Heart left ventricle (tissue), 16 donors: ENCODE data around the gene RAC3. TPM values are rescaled to one million over a fixed set of nuclear protein-coding genes. Genes with fewer than 3 reads are reported as not detected.

Experiments used
- ATAC-seq, 4 donors: fragments of 200-7000 bp; cut with Tn5 transposase; one replicate each; pipeline ENCODE4 v1.9.1; 2020 to 2022; ENCODE audit warnings: moderate library complexity in 4 of 4, mild to moderate bottlenecking in 3 of 4, moderate number of reproducible peaks in 1 of 4
- DNase-seq, 5 donors: peaks; one replicate each; pipeline ENCODE4 v3.0.0-alpha.2; 2020
- H3K27ac ChIP-seq, 12 donors: fragments of 200-600 bp; sonication (generic) in 4 of 12; one replicate each; pipeline versions ENCODE4 v1.5.0 to v1.8.0; 2016 to 2022; ENCODE audit warnings: mild to moderate bottlenecking in 2 of 12
- H3K27me3 ChIP-seq, 9 donors: fragments of 200-600 bp; sonication (generic) in 2 of 9; one replicate each; pipeline versions ENCODE4 v1.5.1 to v1.8.0; 2016 to 2022; ENCODE audit warnings: mild to moderate bottlenecking in 3 of 9
- H3K36me3 ChIP-seq, 9 donors: fragments of 200-600 bp; sonication (generic) in 2 of 9; one replicate each; pipeline versions ENCODE4 v1.5.0 to v1.8.0; 2018 to 2022; ENCODE audit warnings: mild to moderate bottlenecking in 2 of 9
- H3K4me1 ChIP-seq, 12 donors: fragments of 200-600 bp; sonication (generic) in 4 of 12; one replicate each; pipeline versions ENCODE4 v1.5.0 to v1.8.0; 2016 to 2022; ENCODE audit warnings: mild to moderate bottlenecking in 3 of 12
- H3K4me3 ChIP-seq, 12 donors: fragments of 200-600 bp; sonication (generic) in 4 of 12; one replicate each; pipeline versions ENCODE4 v1.5.0 to v1.8.0; 2017 to 2022; ENCODE audit warnings: mild to moderate bottlenecking in 9 of 12, moderate library complexity in 4 of 12
- H3K9me3 ChIP-seq, 12 donors: fragments of 200-600 bp; sonication (generic) in 4 of 12; one replicate each; pipeline versions ENCODE4 v1.5.0 to v1.8.0; 2016 to 2022; ENCODE audit warnings: mild to moderate bottlenecking in 1 of 12
- CTCF ChIP-seq, 12 donors: fragments of 200-600 bp; sonication (generic) in 4 of 12; IDR thresholded peaks; one replicate each; pipeline versions ENCODE4 v1.5.0 to v1.8.0; 2018 to 2022; ENCODE audit warnings: antibody characterized with exemption in 12 of 12, mild to moderate bottlenecking in 5 of 12
- POLR2A ChIP-seq, 2 donors: fragments of 450-650 bp; IDR thresholded peaks; one replicate each; pipeline ENCODE4 v1.6.1; 2017; ENCODE audit warnings: antibody characterized with exemption in 2 of 2, mild to moderate bottlenecking in 2 of 2, moderate library complexity in 2 of 2
- WGBS, 4 donors: extraction: QIAGEN DNeasy Blood & Tissue Kit in 2 of 4; methylation state at CpG; one replicate each; pipeline versions ENCODE4 v1.1.5 to v1.1.7; 2013 to 2018; 5-methylcytosine and 5-hydroxymethylcytosine counted together
- intact Hi-C, 10 donors: fragments of 100-400 bp; cut with DNase I; formaldehyde crosslinking; loops; one replicate each; pipeline versions ENCODE4 v1.11.1 to v1.14.2; 2022
- polyA plus RNA-seq, 2 donors: library from polyadenylated mRNA; stranded (reverse); fragments of 200-250 nt; gene quantifications; one replicate each; pipeline ENCODE4 v1.2.3, GENCODE V29; 2013
- total RNA-seq, 9 donors: library from RNA; depleted of rRNA in 2 of 9; stranded (reverse); fragments of >200 nt in 2 of 9; fragmentation: NEBNext Ultra II Directional in 3 of 9; extraction: Animal tissue kit (Norgen Biotek cat#: 25700) in 3 of 9; gene quantifications; one replicate each; pipeline versions ENCODE4 v1.1.0 to v1.2.4, GENCODE V29; 2016 to 2023
- donor health status: ischemic (EF 13 %, LVEDD 7.1; RV severe dilation, severe dysfunction).
- donor health status: healthy with polysubstance abuse.
- donor health status: DM: no; HTN: yes; CAD: no.
- donor health status: DM: no; HTN: no; CAD: no.
- donor health status: ischemic (EF 25% LVEDD 6.9; RV normal size, moderate dysfunction).
- donor health status: ischemic (EF 25% LVEDD 5.7; RV mildly dilated, moderate dysfunction).
- donor health status: healthy.
- donor health status: DM: yes; HTN: yes; CAD: no.
- donor health status: ischemic (EF 35%, LVEDD 5.7; RV mildly dilated, moderate dysfunction).
- donor health status: nonischemic (EF 11% LVEDD 7.7; RV severe dilation, severe dysfunction).
- donor health status: DM: yes; HTN: yes; CAD: no.
- donor health status: PGD.
- donor health status: ischemic (EF 29% LVEDD 5.4; RV normal size, mild dysfunction).
- donor health status: nonischemic (EF 23%, LVEDD 6.1; RV moderate dilation, normal function).

RAC3 gene
- total and polyA plus RNA-seq, 11 donors, result 0.76 to 2.6 (median 1.5) TPM

DNA sequence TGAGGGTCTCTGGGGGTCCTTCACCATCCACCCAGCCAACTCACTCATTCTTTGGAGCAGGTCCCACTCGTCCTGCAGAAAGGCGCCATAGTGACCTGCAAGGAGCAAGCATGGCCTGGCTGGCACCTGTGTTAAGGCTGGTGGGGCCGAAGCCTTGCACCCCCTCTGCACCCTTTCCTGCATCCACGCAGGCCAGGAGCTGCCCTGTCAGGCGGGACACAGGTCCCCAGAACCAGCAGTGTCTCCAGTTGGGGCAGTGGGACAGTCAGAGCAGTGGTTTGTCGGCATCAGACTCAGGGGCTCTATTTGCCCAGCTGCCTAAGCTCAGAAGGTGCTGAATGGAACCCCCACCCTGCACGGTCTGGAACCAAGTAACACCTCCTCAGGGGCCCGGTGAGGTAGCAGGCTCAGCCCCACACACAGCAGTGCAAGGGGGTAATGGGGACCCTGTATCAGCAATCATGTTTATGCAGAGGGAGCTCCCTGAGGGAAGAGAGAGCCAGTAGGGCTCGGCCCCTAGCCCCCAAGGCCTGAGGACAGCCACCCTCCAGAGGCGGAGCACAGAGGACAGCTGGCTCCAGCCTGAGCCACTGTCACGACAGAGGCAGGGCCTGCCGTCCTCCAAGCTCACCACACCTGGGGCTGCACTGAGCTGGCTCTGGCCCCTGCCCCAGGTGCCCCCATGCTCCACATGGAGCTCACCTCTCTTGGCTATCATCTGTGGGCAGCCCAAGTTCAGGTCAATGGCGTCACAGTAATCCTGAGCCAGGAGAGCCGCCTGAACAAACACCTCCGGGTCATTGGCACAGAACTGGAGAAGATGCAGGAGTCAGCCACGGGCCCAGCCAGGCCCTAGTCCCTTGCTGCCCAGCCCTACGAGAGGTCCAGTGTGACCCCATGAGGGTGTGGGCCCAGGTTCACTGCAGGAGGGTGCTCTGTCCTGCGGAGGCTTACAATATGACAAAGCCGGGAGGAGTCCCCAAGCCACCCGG, 32.2 kb downstream of the RAC3 start:
- no peak overlapping the region for H3K27ac ChIP-seq
- WGBS, 4 donors, result 81 to 85% (median 82%) methylated on average over 15 to 20 of the region's 20 CpGs
- ATAC-seq, result no peak
- DNase-seq, result peak in 3 of 5 donors; percentile 18 to 54 (median 18)
- H3K36me3 ChIP-seq, result peaks cover 0 to 52% (median 36%) of the 10 kb centered on the region in 9 donors
- H3K4me1 ChIP-seq, result peaks cover 0 to 27% (median 19%) of the 10 kb centered on the region in 12 donors
- TF ChIP-seq POLR2A (IDR thresholded peaks at IDR 0.05) (no peak), CTCF (IDR thresholded peaks at IDR 0.05) (no peak)
- H3K9me3 ChIP-seq, result no peaks in the 10 kb centered on the region
- intact Hi-C loops, result loop anchor here in 1 of 10 donors (2.0 kb wide), 1 partner anchor 35 kb away; the partner anchor contains the start of gene FASN
- peak overlapping the region in 4 of 12 donors; percentile 93 to 95 (median 94) for H3K4me3 ChIP-seq
- no peaks in the 10 kb centered on the region for H3K27me3 ChIP-seq

GRCh38 chr17:82064433-82065192, 33.1 kb downstream of the RAC3 start:
- 36 to 65% (median 41%) methylated on average over 12 to 36 of the region's 36 CpGs for WGBS, 4 donors
- TF ChIP-seq POLR2A (IDR thresholded peaks at IDR 0.05) (no peak), CTCF (IDR thresholded peaks at IDR 0.05) (no peak)
- H3K27me3 ChIP-seq, result no peaks in the 10 kb centered on the region
- H3K9me3 ChIP-seq, result no peaks in the 10 kb centered on the region
- H3K4me1 ChIP-seq, result peaks cover 0 to 27% (median 19%) of the 10 kb centered on the region in 12 donors
- intact Hi-C loops, result loop anchor here in 1 of 10 donors (2.0 kb wide), 1 partner anchor 34 kb away; the partner anchor contains the start of gene FASN
- peak in 3 of 5 donors; percentile 24 to 61 (median 24) for DNase-seq
- H3K36me3 ChIP-seq, result peaks cover 0 to 43% (median 29%) of the 10 kb centered on the region in 9 donors
- peak overlapping the region in 8 of 12 donors; percentile 75 to 93 (median 88) for H3K27ac ChIP-seq
- ATAC-seq, result peak in 2 of 4 donors; percentile 2 to 4
- peak overlapping the region; percentile 78 to 98 (median 93) for H3K4me3 ChIP-seq

DNA sequence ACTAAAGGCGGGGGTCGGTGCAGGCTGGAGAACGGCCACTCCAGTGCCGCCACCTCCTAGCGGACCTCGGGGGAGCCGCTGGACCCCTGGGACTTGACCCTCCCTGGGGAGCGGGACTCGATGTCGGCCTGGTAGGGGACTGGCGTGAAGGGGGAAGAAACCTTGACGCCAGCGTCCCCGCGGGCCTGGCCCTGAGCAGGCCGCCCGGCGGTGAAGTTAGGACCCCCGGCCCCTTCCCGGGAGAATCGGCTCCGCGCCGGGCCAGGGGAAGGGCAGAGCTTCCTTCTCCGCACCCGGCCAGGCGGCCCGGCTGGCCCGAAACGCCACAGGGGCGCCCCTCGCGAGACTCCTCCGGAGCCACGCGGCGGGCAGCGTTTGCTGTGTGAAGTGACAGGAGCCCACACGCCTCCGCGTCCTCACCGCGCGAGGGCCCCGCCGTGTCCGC, 33.7 kb downstream of the RAC3 start:
- intact Hi-C loops, result loop anchor here in 1 of 10 donors (2.0 kb wide), 1 partner anchor 34 kb away; the partner anchor contains the start of gene FASN
- no peaks in the 10 kb centered on the region for H3K27me3 ChIP-seq
- H3K27ac ChIP-seq, result peak overlapping the region; percentile 52 to 93 (median 86)
- DNase-seq (peak in 2 of 5 donors; percentile 33 to 67), ATAC-seq (peak in 2 of 4 donors; percentile 2 to 4)
- TF ChIP-seq CTCF (IDR thresholded peaks at IDR 0.05) (no peak), POLR2A (IDR thresholded peaks at IDR 0.05) (no peak)
- H3K4me1 ChIP-seq, result peaks cover 0 to 27% (median 19%) of the 10 kb centered on the region in 12 donors
- no peaks in the 10 kb centered on the region for H3K9me3 ChIP-seq
- H3K4me3 ChIP-seq, result peak overlapping the region; percentile 78 to 98 (median 93)
- WGBS, 4 donors, result 0 to 2% (median 1%) methylated on average over 6 to 47 of the region's 47 CpGs
- peaks cover 0 to 37% (median 23%) of the 10 kb centered on the region in 9 donors for H3K36me3 ChIP-seq
